ENCODE results near the gene POP5. TPM values are rescaled to one million over a fixed set of nuclear protein-coding genes. Genes with fewer than 3 reads are reported as not detected.

POP5 gene
- total and polyA plus RNA-seq, 4 donors = 20.0 to 37.1 (median 24.0) TPM

DNA sequence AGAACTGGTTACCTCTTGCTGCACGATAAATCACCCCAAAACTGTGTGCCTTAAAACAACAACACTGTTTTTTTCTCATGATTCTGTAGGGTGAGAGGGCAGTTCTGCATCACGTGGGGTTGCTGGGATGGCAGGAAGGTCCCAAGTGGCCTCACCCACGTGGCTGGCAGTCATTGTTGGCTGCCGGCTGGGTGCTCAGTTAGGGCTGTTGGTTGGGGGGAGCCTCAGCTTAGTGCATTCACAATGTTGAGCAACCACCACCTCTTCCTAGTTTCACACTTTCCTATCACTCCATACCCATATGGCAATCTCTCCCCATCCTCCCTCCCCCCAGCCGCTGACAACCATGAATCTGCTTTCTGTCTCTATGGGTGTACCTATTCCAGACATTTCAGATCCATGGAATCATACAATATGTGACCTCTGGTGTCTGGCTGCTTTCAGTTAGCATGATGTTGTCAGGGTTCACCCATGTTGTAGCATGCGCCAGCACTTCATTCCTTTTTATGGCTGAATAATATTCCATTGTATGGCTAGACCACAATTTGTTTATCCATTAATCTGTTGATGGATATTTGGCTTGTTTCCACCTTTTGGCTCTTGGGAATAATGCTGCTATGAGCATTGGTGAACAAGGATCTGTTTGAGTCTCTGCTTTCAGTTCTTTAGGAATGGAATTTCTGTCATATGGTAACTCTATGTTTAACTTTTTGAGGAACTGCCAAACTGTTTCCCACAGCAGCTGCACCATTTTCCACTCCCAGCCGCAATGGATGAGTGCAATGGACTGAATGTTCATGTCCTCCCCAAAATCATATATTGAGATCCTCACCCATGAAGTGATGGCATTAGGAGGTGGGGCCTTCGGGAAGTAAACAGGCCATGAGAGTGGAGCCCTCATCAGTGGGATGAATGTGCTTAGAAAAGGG, 11.2 kb upstream of the POP5 start:
- no peaks in the 10 kb centered on the region for H3K9me3 ChIP-seq (ENCODE audit: control insufficient read depth in 4 of 4, low read length in 3 of 4)

DNA sequence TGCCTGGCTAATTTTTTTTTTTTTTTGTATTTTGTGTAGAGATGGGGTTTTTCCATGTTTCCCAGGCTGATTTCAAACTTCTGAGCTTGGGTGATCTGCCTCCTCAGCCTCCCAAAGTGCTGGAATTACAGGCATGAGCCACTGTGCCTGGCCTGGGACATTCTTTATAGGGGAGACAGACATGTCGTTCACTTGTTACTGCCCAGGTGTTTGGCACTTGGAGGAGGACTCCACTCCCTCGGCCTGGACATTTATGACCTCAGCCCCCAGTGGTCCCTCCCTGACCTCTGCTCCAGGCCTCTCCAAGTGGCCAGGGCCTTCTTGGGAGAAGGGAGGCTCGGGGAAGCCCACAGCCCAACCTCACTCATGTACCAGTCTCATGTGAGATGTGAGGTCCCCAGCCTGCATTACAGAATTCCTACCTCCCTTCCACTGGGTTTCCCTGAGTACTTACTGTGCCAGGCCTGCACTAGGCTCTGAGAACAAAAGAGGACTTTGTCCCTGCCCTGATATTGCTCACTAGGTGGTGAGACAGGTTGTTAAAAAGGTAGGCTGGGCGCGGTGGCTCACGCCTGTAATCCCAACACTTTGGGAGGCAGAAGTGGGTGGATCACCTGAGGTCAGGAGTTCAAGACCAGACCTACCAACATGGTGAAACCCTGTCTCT, 9.7 kb upstream of the POP5 start:
- no peaks in the 10 kb centered on the region for H3K27me3 ChIP-seq (ENCODE audit: control insufficient read depth in 4 of 4, insufficient read depth in 4 of 4, low read length in 3 of 4)
- H3K9ac ChIP-seq (ENCODE audit: low read depth in 1 of 2, low read length in 2 of 2) = no peak overlapping the region
- WGBS = 77% methylated on average over 6 of the region's 6 CpGs
- no peak for DNase-seq (ENCODE audit: low spot score)
- no peaks in the 10 kb centered on the region for H3K4me1 ChIP-seq (ENCODE audit: control insufficient read depth in 4 of 4, insufficient read depth in 4 of 4, low read length in 3 of 4)
- no peak overlapping the region for H3K27ac ChIP-seq (ENCODE audit: low read depth in 1 of 2, low read length in 2 of 2)
- no peaks in the 10 kb centered on the region for H3K36me3 ChIP-seq (ENCODE audit: control insufficient read depth in 4 of 4, insufficient read depth in 3 of 4, low read depth in 1 of 4, low read length in 3 of 4)
- no peak overlapping the region for H3K4me3 ChIP-seq (ENCODE audit: low read depth in 1 of 3, low read length in 3 of 3)
- H3K9me3 ChIP-seq (ENCODE audit: control insufficient read depth in 4 of 4, low read length in 3 of 4) = no peaks in the 10 kb centered on the region
- TF ChIP-seq RAD21 (IDR thresholded peaks at IDR 0.05) (no peak), HNF4A (conservative IDR thresholded peaks at IDR 0.05) (peak; percentile 15 to 50), HNF4G (IDR thresholded peaks at IDR 0.05) (peak; percentile 22)

More for the DNA sequence above, 11.2 kb upstream of the POP5 start:
- no peaks in the 10 kb centered on the region for H3K36me3 ChIP-seq (ENCODE audit: control insufficient read depth in 4 of 4, insufficient read depth in 3 of 4, low read depth in 1 of 4, low read length in 3 of 4)
- H3K27me3 ChIP-seq (ENCODE audit: control insufficient read depth in 4 of 4, insufficient read depth in 4 of 4, low read length in 3 of 4) = no peaks in the 10 kb centered on the region
- H3K4me3 ChIP-seq (ENCODE audit: low read depth in 1 of 3, low read length in 3 of 3) = no peak overlapping the region
- H3K4me1 ChIP-seq (ENCODE audit: control insufficient read depth in 4 of 4, insufficient read depth in 4 of 4, low read length in 3 of 4) = no peaks in the 10 kb centered on the region
- DNase-seq (ENCODE audit: low spot score) = no peak
- no peak overlapping the region for H3K27ac ChIP-seq (ENCODE audit: low read depth in 1 of 2, low read length in 2 of 2)
- TF ChIP-seq NR2F2 (IDR thresholded peaks at IDR 0.05) (no peak), FOXA1 (IDR thresholded peaks at IDR 0.05) (no peak), TAF1 (conservative IDR thresholded peaks at IDR 0.05) (no peak), YY1 (IDR thresholded peaks at IDR 0.05) (no peak), RAD21 (IDR thresholded peaks at IDR 0.05) (no peak), FOXA2 (IDR thresholded peaks at IDR 0.05) (no peak)
- TF ChIP-seq, protein P1, sequence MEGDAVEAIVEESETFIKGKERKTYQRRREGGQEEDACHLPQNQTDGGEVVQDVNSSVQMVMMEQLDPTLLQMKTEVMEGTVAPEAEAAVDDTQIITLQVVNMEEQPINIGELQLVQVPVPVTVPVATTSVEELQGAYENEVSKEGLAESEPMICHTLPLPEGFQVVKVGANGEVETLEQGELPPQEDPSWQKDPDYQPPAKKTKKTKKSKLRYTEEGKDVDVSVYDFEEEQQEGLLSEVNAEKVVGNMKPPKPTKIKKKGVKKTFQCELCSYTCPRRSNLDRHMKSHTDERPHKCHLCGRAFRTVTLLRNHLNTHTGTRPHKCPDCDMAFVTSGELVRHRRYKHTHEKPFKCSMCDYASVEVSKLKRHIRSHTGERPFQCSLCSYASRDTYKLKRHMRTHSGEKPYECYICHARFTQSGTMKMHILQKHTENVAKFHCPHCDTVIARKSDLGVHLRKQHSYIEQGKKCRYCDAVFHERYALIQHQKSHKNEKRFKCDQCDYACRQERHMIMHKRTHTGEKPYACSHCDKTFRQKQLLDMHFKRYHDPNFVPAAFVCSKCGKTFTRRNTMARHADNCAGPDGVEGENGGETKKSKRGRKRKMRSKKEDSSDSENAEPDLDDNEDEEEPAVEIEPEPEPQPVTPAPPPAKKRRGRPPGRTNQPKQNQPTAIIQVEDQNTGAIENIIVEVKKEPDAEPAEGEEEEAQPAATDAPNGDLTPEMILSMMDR (IDR thresholded peaks at IDR 0.05; ENCODE audit: low read depth, low read length, missing input control) = no peak
- TF ChIP-seq, protein P2, sequence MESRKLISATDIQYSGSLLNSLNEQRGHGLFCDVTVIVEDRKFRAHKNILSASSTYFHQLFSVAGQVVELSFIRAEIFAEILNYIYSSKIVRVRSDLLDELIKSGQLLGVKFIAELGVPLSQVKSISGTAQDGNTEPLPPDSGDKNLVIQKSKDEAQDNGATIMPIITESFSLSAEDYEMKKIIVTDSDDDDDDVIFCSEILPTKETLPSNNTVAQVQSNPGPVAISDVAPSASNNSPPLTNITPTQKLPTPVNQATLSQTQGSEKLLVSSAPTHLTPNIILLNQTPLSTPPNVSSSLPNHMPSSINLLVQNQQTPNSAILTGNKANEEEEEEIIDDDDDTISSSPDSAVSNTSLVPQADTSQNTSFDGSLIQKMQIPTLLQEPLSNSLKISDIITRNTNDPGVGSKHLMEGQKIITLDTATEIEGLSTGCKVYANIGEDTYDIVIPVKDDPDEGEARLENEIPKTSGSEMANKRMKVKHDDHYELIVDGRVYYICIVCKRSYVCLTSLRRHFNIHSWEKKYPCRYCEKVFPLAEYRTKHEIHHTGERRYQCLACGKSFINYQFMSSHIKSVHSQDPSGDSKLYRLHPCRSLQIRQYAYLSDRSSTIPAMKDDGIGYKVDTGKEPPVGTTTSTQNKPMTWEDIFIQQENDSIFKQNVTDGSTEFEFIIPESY (IDR thresholded peaks at IDR 0.05) = no peak
- 80% methylated on average over 8 of the region's 8 CpGs for WGBS
- H3K9ac ChIP-seq (ENCODE audit: low read depth in 1 of 2, low read length in 2 of 2) = no peak overlapping the region
